ENCODE measurements around the gene SUCO. TPM values are rescaled to one million over a fixed set of nuclear protein-coding genes. Genes with fewer than 3 reads are reported as not detected.
"Not testable (repeated sequence)": the region's sequence is repeated elsewhere in the genome, so short reads cannot be mapped to it uniquely, and the experiment has no call there.

The SUCO gene
- total RNA-seq, 2 experiments from 2014 or later, result 22.1 to 23.8 TPM

DNA sequence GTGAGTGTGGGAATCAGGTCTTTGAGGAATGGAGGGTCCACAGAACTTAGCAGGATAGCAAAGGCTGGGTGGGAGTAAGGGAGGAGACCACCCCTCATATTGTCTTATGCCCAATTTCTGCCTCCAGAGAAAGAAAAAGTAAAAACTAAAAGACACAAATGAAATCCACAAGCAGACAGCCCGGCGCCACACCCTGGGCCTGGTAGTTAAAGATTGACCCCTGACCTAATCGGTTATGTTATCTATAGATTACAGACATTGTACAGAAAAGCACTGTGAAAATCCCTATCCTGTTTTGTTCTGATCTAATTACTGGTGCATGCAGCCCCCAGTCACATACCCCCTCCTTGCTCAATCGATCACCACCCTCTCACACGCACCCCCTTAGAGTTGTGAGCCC is 36.8 kb upstream of the SUCO start:
- H3K4me1 Mint-ChIP-seq; H3K27ac Mint-ChIP-seq; H3K27me3 Mint-ChIP-seq; CTCF ChIA-PET; H3K36me3 Mint-ChIP-seq (ENCODE audit: low read depth); POLR2A ChIA-PET; intact Hi-C loops (cut with DNase I, micrococcal nuclease); DNase-seq; H3K4me3 Mint-ChIP-seq; ATAC-seq; H3K9me3 Mint-ChIP-seq (ENCODE audit: low read depth): not testable (repeated sequence)

DNA sequence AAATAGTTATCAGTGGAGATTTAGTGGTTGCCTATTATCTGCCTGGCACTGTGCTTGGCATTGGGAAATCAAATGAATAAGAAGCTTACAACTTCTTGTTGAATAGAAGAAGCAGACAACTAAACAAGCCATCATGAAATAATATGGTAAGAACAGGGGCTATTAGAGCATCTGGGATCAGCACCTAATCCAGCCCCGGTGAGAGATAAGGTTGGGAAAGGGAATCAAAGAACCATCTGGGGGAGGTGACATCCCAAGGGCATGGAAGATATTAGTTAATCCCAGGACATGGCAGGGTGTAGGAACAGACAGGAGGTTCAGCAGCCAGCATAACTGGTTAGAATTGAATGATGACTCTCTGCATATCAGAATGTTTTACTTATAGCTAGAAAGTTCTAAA is 36.3 kb upstream of the SUCO start:
- DNase-seq (no peak), ATAC-seq (no peak)
- Mint-ChIP-seq H3K36me3 (ENCODE audit: low read depth) (no peaks in the 10 kb centered on the region), H3K9me3 (ENCODE audit: low read depth) (no peaks in the 10 kb centered on the region), H3K4me3 (no peak overlapping the region), H3K27me3 (no peaks in the 10 kb centered on the region), H3K27ac (no peak overlapping the region), H3K4me1 (peaks cover 2% of the 10 kb centered on the region)
- CTCF ChIA-PET, result interaction anchor here (0.7 kb wide), 1 partner anchor 362 kb away, joined by 3 read pairs; no protein-coding TSS in a partner anchor
- POLR2A ChIA-PET, result no interaction called here
- intact Hi-C loops (cut with DNase I, micrococcal nuclease), result no loop called here

DNA sequence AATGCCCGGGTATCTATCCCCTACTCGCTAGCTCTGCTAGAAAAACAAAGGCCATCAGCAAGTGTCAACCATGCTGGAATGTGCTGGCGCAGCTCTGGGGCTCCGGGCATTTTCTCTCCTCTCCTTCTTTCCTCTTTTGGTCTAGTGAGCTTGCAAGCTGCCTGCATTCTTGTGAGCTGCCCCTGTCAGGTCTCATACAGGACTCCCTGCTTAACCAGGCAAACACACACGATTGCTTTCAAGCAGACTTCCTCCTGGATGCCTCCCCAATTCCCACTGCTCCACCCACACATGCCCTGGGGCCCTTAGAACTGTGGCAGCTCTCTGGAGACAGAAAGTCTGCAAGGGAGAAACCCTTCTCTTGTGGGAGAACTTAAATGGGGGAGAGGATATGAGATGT is 35.7 kb upstream of the SUCO start:
- intact Hi-C loops (cut with DNase I, micrococcal nuclease), result no loop called here
- ChIA-PET CTCF (interaction anchor here (0.7 kb wide), 1 partner anchor 363 kb away, joined by 3 read pairs; no protein-coding TSS in a partner anchor), POLR2A (no interaction called here)
- H3K27me3 Mint-ChIP-seq, result no peaks in the 10 kb centered on the region
- no peak overlapping the region for H3K27ac Mint-ChIP-seq
- H3K4me1 Mint-ChIP-seq, result peaks cover 2% of the 10 kb centered on the region
- no peak for DNase-seq
- no peaks in the 10 kb centered on the region for H3K9me3 Mint-ChIP-seq (ENCODE audit: low read depth)
- no peak overlapping the region for H3K4me3 Mint-ChIP-seq
- H3K36me3 Mint-ChIP-seq (ENCODE audit: low read depth), result no peaks in the 10 kb centered on the region
- no peak for ATAC-seq

DNA sequence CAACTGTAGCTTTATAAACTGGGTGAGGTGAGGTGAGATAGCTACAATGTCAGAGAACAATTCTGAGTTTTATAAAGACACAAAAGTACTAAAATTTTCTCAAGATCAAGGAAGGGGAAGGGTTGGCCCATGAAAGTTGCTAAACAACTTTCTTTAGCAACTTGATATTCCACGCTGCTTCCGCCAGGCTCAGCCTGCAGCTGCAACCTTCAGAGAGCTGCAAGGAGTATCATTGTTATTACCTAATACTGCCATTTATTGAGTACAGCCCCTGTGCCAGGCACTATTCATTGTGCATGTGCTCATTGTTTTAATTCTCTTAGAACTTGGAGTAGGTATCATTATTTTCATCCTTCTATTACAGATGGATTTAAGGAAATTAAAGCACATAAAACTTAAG is 34.1 kb upstream of the SUCO start:
- H3K9me3 Mint-ChIP-seq (ENCODE audit: low read depth), result no peaks in the 10 kb centered on the region
- POLR2A ChIA-PET, result no interaction called here
- H3K27ac Mint-ChIP-seq, result no peak overlapping the region
- ATAC-seq (no peak), DNase-seq (no peak)
- CTCF ChIA-PET, result interaction anchor here (1.6 kb wide), 1 partner anchor 221 kb away, joined by 3 read pairs; no protein-coding TSS in a partner anchor
- H3K4me1 Mint-ChIP-seq, result peaks cover 2% of the 10 kb centered on the region
- no peak overlapping the region for H3K4me3 Mint-ChIP-seq
- H3K27me3 Mint-ChIP-seq, result no peaks in the 10 kb centered on the region
- intact Hi-C loops (cut with DNase I, micrococcal nuclease), result no loop called here
- H3K36me3 Mint-ChIP-seq (ENCODE audit: low read depth), result no peaks in the 10 kb centered on the region

DNA sequence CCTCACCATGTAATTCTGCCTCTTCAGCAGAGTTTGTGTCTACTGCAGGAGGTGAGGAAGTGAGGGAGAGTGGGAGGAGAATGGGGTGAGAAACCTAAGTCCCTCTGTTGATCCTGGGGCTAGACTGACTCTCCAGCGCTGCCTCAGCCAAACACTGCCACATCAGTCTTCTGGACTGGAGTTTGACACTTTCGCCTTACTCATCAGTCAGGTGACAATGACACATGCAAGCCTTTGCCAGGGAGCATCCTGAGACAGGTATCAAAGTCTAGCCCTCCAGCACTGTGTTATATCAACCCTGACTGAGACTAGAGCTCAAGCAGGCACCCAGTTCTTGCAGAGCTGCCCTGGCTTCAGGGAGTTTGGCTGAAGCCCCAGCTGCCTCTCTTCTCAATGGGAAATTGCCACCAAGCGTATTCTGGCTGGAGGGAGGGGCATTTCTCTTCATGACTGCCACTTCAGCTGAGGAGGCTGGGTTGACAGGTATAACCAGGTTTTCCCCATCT is 33.3 kb upstream of the SUCO start:
- POLR2A ChIA-PET, result interaction anchor here (0.6 kb wide), 1 partner anchor 26 kb away, joined by 5 read pairs; no protein-coding TSS in a partner anchor
- Mint-ChIP-seq H3K27ac (no peak overlapping the region), H3K4me1 (peaks cover 2% of the 10 kb centered on the region), H3K4me3 (no peak overlapping the region), H3K9me3 (ENCODE audit: low read depth) (no peaks in the 10 kb centered on the region), H3K27me3 (no peaks in the 10 kb centered on the region), H3K36me3 (ENCODE audit: low read depth) (no peaks in the 10 kb centered on the region)
- peak; percentile 16 for DNase-seq
- ATAC-seq, result peak; percentile 55
- CTCF ChIA-PET, result interaction anchor here (0.9 to 1.6 kb wide), 3 partner anchors 11 to 220 kb away, joined by 3 to 5 read pairs (median 5); no protein-coding TSS in a partner anchor
- intact Hi-C loops (cut with DNase I, micrococcal nuclease), result no loop called here

DNA sequence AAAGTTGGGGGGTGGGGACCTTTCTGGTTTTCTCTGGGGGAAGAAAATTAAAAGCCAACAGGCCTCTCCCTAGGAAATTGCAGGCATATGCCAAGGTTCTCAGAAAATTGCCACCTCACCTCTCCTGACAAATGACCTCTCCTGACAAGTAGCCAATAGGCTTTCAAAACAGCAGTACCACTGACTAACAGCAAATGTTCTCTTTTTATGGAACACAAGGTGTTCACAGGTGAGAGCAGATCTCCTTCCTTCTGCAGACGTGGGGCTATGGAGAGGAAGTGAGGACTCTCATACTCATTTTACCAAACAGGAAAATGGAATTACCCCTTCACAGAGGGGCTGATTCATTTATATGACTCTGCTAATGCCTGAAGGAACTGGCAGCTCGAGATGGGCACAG is 32.7 kb upstream of the SUCO start:
- ChIA-PET POLR2A (interaction anchor here (0.6 kb wide), 1 partner anchor 27 kb away, joined by 5 read pairs; no protein-coding TSS in a partner anchor), CTCF (interaction anchor here (0.9 to 1.6 kb wide), 5 partner anchors 11 to 242 kb away, joined by 3 to 5 read pairs (median 5); no protein-coding TSS in a partner anchor)
- Mint-ChIP-seq H3K9me3 (ENCODE audit: low read depth) (no peaks in the 10 kb centered on the region), H3K36me3 (ENCODE audit: low read depth) (no peaks in the 10 kb centered on the region), H3K27me3 (no peaks in the 10 kb centered on the region), H3K4me3 (no peak overlapping the region), H3K4me1 (peaks cover 2% of the 10 kb centered on the region), H3K27ac (no peak overlapping the region)
- intact Hi-C loops (cut with DNase I, micrococcal nuclease), result no loop called here
- ATAC-seq, result no peak
- no peak for DNase-seq

DNA sequence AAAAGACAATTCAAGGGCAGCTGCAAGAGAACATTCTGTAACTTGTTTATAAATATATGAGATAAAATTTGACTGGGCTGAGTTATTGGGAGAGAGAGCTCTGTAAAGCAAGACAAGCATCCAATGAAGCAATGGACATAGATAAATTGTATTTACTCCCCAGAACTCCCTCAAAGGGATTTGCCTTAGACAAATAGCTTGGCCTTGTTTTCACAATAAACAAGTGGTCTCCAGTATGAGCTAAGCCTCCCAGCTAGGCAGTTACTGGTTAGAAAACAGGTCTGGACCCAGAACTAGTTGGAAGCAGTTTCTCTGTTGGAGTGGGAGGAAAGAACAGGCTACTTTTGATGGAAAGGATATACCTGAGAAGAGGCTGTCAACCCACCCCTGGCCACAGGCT is 25.2 kb upstream of the SUCO start:
- no peaks in the 10 kb centered on the region for H3K4me1 Mint-ChIP-seq
- no peak for ATAC-seq
- H3K4me3 Mint-ChIP-seq, result no peak overlapping the region
- DNase-seq, result no peak
- POLR2A ChIA-PET, result no interaction called here
- H3K9me3 Mint-ChIP-seq (ENCODE audit: low read depth), result no peaks in the 10 kb centered on the region
- H3K36me3 Mint-ChIP-seq (ENCODE audit: low read depth), result no peaks in the 10 kb centered on the region
- no peak overlapping the region for H3K27ac Mint-ChIP-seq
- peaks cover 2% of the 10 kb centered on the region for H3K27me3 Mint-ChIP-seq
- CTCF ChIA-PET, result interaction anchor here (0.6 to 0.9 kb wide), 3 partner anchors 21 to 858 kb away, joined by 3 to 4 read pairs (median 3); no protein-coding TSS in a partner anchor
- intact Hi-C loops (cut with DNase I, micrococcal nuclease), result no loop called here

DNA sequence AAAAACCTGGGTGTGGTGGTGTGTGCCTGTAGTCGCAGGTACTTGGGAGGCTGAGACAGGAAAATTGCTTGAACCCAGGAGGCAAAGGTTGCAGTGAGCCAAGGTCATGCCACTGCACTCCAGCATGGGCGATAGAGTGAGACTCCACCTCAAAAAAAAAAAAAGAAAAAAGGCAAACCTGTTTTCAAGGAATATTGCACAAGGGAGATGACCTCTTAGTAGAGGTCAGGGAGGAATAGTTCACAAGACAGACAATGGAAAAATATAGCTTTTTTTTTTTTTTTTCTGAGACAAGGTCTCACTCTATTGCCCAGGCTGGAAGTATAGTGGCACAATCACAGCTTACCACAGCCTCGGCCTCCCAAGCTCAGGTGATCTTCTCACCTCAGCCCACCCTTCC is 22.5 kb upstream of the SUCO start:
- Mint-ChIP-seq H3K27me3 (peaks cover 2% of the 10 kb centered on the region), H3K27ac (no peak overlapping the region), H3K9me3 (ENCODE audit: low read depth) (no peaks in the 10 kb centered on the region), H3K4me1 (no peaks in the 10 kb centered on the region), H3K36me3 (ENCODE audit: low read depth) (no peaks in the 10 kb centered on the region), H3K4me3 (no peak overlapping the region)
- DNase-seq, result no peak
- CTCF ChIA-PET, result interaction anchor here (0.6 to 2.5 kb wide), 2 partner anchors 53 to 216 kb away, joined by 3 to 11 read pairs; no protein-coding TSS in a partner anchor
- intact Hi-C loops (cut with DNase I, micrococcal nuclease), result loop anchor here in 1 of 2 experiments (5.0 kb wide), 1 partner anchor 58 kb away; no protein-coding TSS in a partner anchor
- ATAC-seq, result no peak
- POLR2A ChIA-PET, result no interaction called here

DNA sequence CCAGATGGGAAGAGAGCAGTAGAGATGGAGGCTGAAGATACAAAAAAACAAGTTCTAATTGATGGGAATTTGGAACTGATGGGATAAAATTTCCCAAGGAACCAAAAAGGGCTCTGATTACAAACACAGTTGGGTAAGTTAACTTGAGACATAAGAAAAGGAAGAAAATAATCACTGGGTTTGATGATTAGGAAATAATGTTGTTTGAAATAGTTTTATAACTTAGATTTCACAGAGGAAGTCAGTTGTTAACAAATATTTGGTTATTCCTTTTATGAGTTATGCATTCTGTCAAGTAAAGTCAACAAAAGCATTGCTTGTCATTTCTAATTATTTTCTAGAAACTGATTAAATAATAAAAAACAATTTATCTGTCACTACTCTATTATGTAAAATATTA is 20.4 kb upstream of the SUCO start:
- intact Hi-C loops (cut with DNase I, micrococcal nuclease), result loop anchor here in 1 of 2 experiments (5.0 kb wide), 1 partner anchor 60 kb away; no protein-coding TSS in a partner anchor
- no peaks in the 10 kb centered on the region for H3K9me3 Mint-ChIP-seq (ENCODE audit: low read depth)
- POLR2A ChIA-PET, result no interaction called here

DNA sequence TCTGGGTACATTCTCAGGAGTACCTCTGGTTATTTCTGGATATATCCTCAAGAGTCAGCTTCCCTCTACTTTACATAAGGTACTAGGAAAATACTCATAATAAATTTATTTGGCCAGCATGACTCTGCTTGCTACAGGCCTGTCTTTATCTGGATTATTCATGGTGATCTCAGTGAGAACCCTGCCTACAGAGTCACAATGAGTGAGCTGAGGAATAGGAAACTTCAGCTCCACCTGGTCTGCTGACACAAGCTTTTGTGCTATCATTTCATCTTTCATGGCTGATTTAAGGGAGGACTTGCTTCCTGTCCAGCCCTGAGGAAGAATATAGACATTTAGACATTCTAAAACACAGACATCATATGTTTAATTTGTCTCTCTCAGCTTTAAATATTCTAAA is 19.5 kb upstream of the SUCO start:
- ATAC-seq (no peak), DNase-seq (no peak)
- no peaks in the 10 kb centered on the region for H3K9me3 Mint-ChIP-seq (ENCODE audit: low read depth)
- H3K4me1 Mint-ChIP-seq, result no peaks in the 10 kb centered on the region
- no peak overlapping the region for H3K4me3 Mint-ChIP-seq
- H3K27me3 Mint-ChIP-seq, result peaks cover 2% of the 10 kb centered on the region
- CTCF ChIA-PET, result interaction anchor here (0.6 kb wide), 1 partner anchor 226 kb away, joined by 4 read pairs; no protein-coding TSS in a partner anchor
- POLR2A ChIA-PET, result no interaction called here
- no peak overlapping the region for H3K27ac Mint-ChIP-seq
- intact Hi-C loops (cut with DNase I, micrococcal nuclease), result loop anchor here in 1 of 2 experiments (5.0 kb wide), 1 partner anchor 61 kb away; no protein-coding TSS in a partner anchor
- no peaks in the 10 kb centered on the region for H3K36me3 Mint-ChIP-seq (ENCODE audit: low read depth)

More for the DNA sequence above, 20.4 kb upstream of the SUCO start:
- H3K4me3 Mint-ChIP-seq, result no peak overlapping the region
- H3K36me3 Mint-ChIP-seq (ENCODE audit: low read depth), result no peaks in the 10 kb centered on the region
- CTCF ChIA-PET, result interaction anchor here (0.6 to 2.5 kb wide), 3 partner anchors 169 to 227 kb away, joined by 3 to 11 read pairs (median 4); no protein-coding TSS in a partner anchor
- peaks cover 2% of the 10 kb centered on the region for H3K27me3 Mint-ChIP-seq
- no peaks in the 10 kb centered on the region for H3K4me1 Mint-ChIP-seq
- no peak for DNase-seq
- no peak for ATAC-seq
- H3K27ac Mint-ChIP-seq, result no peak overlapping the region

DNA sequence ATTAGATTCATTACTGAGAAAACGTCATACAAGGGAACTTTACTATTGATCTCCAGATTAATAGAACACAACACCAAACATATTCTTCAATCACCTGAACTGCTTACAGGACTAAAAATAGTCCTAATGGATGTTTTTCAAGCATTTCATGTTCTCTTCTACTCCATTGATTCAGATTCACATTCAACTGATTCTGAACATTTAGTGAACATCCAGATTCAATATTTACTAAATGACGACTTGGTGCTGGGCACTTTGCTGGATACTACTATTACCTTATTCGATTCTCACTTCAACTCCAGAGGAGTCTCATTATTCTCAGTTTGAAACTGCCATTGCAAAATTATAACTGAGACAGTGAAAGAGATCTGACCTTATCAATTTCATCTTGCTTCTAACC is 18.8 kb upstream of the SUCO start:
- H3K9me3 Mint-ChIP-seq (ENCODE audit: low read depth), result no peaks in the 10 kb centered on the region
- CTCF ChIA-PET, result no interaction called here
- H3K4me3 Mint-ChIP-seq, result no peak overlapping the region
- ATAC-seq, result no peak
- DNase-seq, result no peak
- peaks cover 2% of the 10 kb centered on the region for H3K27me3 Mint-ChIP-seq
- POLR2A ChIA-PET, result no interaction called here
- intact Hi-C loops (cut with DNase I, micrococcal nuclease), result loop anchor here in 1 of 2 experiments (5.0 kb wide), 1 partner anchor 62 kb away; no protein-coding TSS in a partner anchor
- H3K27ac Mint-ChIP-seq, result no peak overlapping the region
- no peaks in the 10 kb centered on the region for H3K4me1 Mint-ChIP-seq
- H3K36me3 Mint-ChIP-seq (ENCODE audit: low read depth), result no peaks in the 10 kb centered on the region

DNA sequence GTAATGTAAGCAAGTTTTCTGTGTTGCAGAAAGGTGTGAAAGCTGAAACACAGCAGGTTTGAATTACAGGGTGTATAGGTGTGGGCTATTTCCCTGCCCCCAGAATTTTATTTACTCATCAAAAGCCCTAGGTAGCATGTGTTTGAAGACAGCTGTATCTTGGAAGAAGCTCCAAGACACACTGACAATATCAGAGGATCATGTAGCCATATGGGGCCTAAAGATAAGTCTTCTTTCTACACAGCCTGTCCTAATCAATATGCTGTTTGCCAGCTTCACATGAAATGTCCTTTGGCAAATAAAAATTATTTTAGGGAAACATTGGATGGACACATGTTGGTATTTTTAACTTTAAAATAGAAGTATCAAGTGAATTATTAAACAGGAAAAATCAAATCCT is 17.5 kb upstream of the SUCO start:
- CTCF ChIA-PET, result no interaction called here
- DNase-seq (no peak), ATAC-seq (no peak)
- POLR2A ChIA-PET, result no interaction called here
- Mint-ChIP-seq H3K27me3 (no peaks in the 10 kb centered on the region), H3K4me3 (no peak overlapping the region), H3K27ac (no peak overlapping the region), H3K4me1 (no peaks in the 10 kb centered on the region), H3K9me3 (ENCODE audit: low read depth) (no peaks in the 10 kb centered on the region), H3K36me3 (ENCODE audit: low read depth) (no peaks in the 10 kb centered on the region)
- intact Hi-C loops (cut with DNase I, micrococcal nuclease), result no loop called here
